RPMI7951 (cell line): ENCODE results near the gene THRB. TPM values are rescaled to one million over a fixed set of nuclear protein-coding genes. Genes with fewer than 3 reads are reported as not detected.

Experiments
- DNase-seq: peaks from one replicate; pipeline ENCODE4 v3.0.0-alpha.2; 2012; ENCODE audit warnings: low read depth
- total RNA-seq: library from RNA; depleted of rRNA; stranded (reverse); fragments of >200 nt; shearing (Covaris generic); gene quantifications from 2 replicates; pipeline ENCODE4 v1.2.3, GENCODE V29; 2014

The THRB gene
- total RNA-seq, 1 experiment from 2014 or later = 0.24 TPM

GRCh38 chr3:24378313-24378712, 116.3 kb downstream of the THRB start:
- no peak for DNase-seq

- no peak for DNase-seq
These were observed 117.2 kb downstream of the THRB start for GRCh38 chr3:24377218-24377993.

GRCh38 chr3:24375947-24376384, 118.7 kb downstream of the THRB start:
- DNase-seq = no peak

- DNase-seq = no peak
These were observed 119.8 kb downstream of the THRB start for GRCh38 chr3:24374801-24375200.

- DNase-seq = no peak
These were observed 121.3 kb downstream of the THRB start for GRCh38 chr3:24373198-24373959.

- no peak for DNase-seq
These were observed 122.0 kb downstream of the THRB start for GRCh38 chr3:24372559-24373197.

- DNase-seq = no peak
These were observed 124.1 kb downstream of the THRB start for GRCh38 chr3:24370352-24371090.

GRCh38 chr3:24368605-24369004, 126.0 kb downstream of the THRB start:
- DNase-seq = no peak

- DNase-seq = peak; percentile 39
These were observed 126.9 kb downstream of the THRB start for GRCh38 chr3:24367664-24368264.

- DNase-seq = no peak
These were observed 127.4 kb downstream of the THRB start for GRCh38 chr3:24367216-24367615.

GRCh38 chr3:24365168-24365567, 129.5 kb downstream of the THRB start:
- DNase-seq = peak; percentile 93

GRCh38 chr3:24364359-24364758, 130.3 kb downstream of the THRB start:
- no peak for DNase-seq

- DNase-seq = peak; percentile 72
These were observed 131.4 kb downstream of the THRB start for GRCh38 chr3:24363242-24363641.

GRCh38 chr3:24361623-24362022, 133.0 kb downstream of the THRB start:
- DNase-seq = no peak

- DNase-seq = no peak
These were observed 133.7 kb downstream of the THRB start for GRCh38 chr3:24360957-24361356.

GRCh38 chr3:24359645-24360462, 134.8 kb downstream of the THRB start:
- DNase-seq = no peak

- DNase-seq = no peak
These were observed 135.5 kb downstream of the THRB start for GRCh38 chr3:24359102-24359501.

- no peak for DNase-seq
These were observed 137.0 kb downstream of the THRB start for GRCh38 chr3:24357635-24358034.

GRCh38 chr3:24355806-24356205, 138.8 kb downstream of the THRB start:
- no peak for DNase-seq

- DNase-seq = no peak
These were observed 140.4 kb downstream of the THRB start for GRCh38 chr3:24354230-24354629.
